Esophagus mucosa (tissue), 1 donor: ENCODE measurements around the gene ZNF627. TPM values are rescaled to one million over a fixed set of nuclear protein-coding genes. Genes with fewer than 3 reads are reported as not detected.
"Not testable (repeated sequence)": the region's sequence is repeated elsewhere in the genome, so short reads cannot be mapped to it uniquely, and the experiment has no call there.

ENCODE experiments used
- ATAC-seq: fragments of 200-7000 bp; cut with Tn5 transposase; one replicate; pipeline ENCODE4 v1.9.1; 2020
- total RNA-seq: library from RNA; stranded (reverse); gene quantifications from one replicate; pipeline ENCODE4 v1.2.4, GENCODE V29; 2023
- donor health status: DM: yes; HTN: yes; CAD: no.

Gene ZNF627
- total RNA-seq, 1 donor from 2014 or later, result 4.1 TPM

GRCh38 chr19:11576227-11576626 lies 21.1 kb upstream of the ZNF627 start:
- ATAC-seq, result no peak

GRCh38 chr19:11577451-11578257 lies 19.6 kb upstream of the ZNF627 start, which contains the start of gene ACP5:
ACP5 (minus strand) TSS chr19:11577645; CDS start chr19:11577317, 328 bp downstream.
- ATAC-seq, result peak; percentile 78

GRCh38 chr19:11578258-11579142 lies 18.8 kb upstream of the ZNF627 start:
- ATAC-seq, result peak; percentile 62

GRCh38 chr19:11580116-11580515 lies 17.2 kb upstream of the ZNF627 start:
- no peak for ATAC-seq

DNA sequence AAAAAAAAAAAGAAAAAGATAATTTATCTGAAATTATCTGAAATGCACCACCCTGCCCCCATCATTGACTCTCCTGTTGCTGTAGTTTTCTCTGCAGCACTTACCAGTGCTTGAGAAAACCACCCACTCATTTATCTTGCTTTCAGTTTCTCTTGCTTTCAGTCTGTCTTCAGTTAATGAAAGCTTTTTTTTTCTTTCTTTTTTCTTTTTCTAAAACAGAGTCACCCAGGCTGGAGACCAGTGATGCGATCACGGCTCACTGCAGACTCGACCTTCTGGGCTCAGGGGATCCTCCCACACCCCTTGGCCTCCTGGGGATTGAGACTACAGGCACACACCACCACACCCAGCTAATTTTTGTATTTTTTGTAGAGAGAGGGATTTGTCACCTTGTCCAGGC lies 15.5 kb upstream of the ZNF627 start:
- peak; percentile 3 for ATAC-seq

DNA sequence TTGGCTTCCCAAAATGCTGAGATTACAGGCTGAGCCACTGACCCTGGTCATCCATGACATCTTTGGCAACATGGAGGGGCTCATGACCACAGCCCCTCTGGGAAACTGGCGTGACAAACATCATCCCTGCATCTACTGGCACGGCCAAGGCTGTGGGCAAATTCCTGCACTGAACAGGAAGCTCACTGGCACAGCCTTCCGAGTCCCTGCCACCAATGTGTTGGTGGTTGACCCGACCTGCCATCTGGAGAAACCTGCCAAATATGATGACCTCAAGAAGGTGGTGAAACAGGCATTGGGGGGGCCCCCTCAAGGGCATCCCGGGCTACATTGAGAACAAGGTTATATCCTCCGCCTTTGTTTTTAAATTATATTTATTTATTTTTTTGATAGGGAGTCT lies 11.0 kb upstream of the ZNF627 start:
- ATAC-seq, result no peak

DNA sequence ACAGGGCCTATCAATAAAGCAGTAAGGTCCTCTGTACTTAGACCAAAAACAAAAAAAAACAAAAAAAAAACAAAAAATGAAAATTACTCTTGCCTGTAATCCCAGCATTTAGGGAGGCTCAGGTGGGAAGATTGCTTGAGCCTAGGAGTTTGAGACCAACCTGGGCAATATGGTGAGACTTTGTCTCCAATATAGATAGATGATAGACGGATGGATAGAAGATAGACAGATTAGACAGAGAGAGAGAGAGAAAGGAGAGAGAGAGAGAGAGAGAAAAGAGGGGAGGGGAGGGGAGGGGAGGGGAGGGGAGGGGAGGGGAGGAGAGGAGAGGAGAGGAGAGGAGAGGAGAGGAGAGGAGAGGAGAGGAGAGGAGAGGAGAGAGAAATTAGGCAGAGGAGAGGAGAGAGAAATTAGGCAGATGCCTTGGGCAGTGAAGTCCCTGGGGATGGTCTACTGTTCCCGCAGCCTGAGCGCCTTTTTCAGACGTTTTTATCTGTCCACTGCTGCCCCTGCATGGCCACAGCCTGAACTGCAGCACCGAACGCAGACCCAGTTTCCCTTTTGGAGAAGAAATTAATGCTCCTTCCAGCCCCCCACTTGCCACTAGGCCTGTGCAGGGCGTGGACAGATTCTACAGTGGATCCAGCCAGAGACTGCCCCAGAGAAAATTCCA lies 9.8 kb upstream of the ZNF627 start:
- ATAC-seq, result peak; percentile 90

- peak; percentile 30 for ATAC-seq
Measured at GRCh38 chr19:11587975-11588631, 9.2 kb upstream of the ZNF627 start.

DNA sequence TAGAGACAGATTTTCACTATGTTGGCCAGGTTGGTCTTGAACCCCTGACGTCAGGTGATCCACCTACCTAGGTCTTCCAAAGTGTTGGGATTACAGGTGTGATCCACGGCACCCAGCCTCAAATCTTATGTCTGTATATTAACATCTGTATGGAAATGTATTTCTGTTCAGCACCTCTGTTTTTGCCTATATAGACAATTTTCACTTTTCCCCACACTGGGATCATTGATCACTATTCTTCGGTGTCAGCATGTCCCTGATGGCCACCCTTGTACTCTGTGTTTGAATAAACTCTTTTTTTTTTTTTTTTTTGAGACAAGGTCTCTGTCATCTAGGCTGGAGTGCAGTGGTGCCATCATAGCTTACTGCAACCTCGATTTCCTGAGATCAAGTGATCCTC lies 3.2 kb upstream of the ZNF627 start:
- no peak for ATAC-seq

GRCh38 chr19:11596156-11596555 lies 1.1 kb upstream of the ZNF627 start:
- ATAC-seq, result no peak

- ATAC-seq, result no peak
Measured at GRCh38 chr19:11598103-11598483, 810 bp downstream of the ZNF627 start.

- ATAC-seq, result no peak
Measured at GRCh38 chr19:11598746-11599145, 1.5 kb downstream of the ZNF627 start.

GRCh38 chr19:11599704-11600103 lies 2.4 kb downstream of the ZNF627 start:
- not testable (repeated sequence) for ATAC-seq

DNA sequence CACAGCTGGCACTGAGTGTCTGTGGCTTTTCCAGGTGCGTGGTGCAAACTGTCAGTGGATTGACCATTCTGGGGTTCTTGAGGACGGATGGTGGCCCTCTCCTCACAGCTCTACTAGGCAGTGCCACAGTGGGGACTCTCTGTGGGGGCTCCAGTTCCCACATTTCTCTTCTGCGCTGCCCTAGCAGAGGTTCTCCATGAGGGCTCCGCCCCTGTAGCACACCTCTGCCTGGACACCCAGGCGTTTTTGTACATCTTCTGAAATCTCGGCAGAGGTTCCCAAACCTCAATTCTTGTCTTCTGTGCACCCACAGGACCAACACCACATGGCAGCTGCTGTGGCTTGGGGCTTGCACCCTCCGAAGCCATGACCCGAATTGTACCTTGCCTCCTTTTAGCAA lies 9.2 kb downstream of the ZNF627 start:
- no peak for ATAC-seq

- no peak for ATAC-seq
Measured at GRCh38 chr19:11611730-11612129, 14.4 kb downstream of the ZNF627 start.

DNA sequence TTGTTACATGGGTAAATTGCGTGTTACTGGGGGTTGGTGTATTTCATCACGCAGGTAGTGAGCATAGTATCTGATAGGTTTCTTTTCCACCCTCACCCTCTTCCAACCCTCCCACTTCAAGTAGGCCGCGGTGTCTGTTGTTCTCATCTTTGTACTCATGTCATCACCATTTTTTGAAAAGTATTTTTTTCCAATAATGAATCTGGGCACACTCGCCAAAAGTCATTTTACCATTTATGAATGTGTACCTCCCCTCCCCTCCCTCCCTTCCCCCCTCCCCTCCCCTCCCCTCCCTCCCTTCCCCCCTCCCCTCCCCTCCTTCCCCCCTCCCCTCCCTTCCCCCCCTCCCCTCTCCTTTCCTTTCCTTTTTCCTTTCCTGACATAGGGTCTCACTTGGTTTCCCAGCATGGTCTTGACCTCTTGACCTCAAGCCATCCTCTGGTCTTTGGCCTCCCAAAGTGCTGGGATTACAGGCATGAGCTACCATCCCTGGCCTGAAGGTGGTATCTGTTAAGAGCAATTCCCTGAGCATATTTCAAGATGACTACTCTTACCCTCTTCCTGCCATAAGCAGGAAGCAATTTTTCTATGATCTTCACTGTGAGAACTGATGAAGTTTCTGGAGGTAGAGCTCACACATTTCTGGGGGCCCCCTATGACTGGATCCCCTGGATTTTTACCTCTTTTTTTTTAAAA lies 15.7 kb downstream of the ZNF627 start:
- no peak for ATAC-seq

DNA sequence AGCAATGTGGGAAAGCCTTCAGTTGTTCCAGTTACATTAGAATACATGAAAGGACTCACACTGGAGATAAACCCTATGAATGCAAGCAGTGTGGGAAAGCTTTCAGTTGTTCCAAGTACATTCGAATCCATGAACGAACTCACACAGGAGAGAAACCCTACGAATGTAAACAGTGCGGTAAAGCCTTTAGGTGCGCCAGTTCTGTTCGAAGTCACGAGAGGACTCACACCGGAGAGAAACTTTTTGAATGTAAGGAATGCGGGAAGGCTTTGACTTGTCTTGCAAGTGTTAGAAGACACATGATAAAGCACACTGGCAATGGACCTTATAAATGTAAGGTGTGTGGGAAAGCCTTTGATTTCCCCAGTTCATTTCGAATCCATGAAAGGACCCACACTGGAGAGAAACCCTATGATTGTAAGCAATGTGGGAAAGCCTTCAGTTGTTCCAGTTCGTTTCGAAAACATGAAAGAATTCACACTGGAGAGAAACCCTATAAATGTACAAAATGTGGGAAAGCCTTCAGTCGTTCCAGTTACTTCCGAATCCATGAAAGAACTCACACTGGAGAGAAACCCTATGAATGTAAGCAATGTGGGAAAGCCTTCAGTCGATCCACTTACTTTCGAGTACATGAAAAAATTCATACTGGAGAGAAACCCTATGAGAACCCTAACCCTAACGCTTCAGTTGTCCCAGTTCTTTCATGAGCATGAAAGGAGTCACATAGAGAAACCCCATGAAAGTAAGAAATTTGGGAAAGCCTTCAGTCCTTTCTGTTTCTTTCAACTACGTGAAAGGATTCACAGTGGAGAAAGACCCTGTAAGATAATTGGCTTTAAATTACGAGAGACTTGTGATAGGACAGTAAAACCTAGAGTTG lies 20.1 kb downstream of the ZNF627 start:
- ATAC-seq, result no peak

GRCh38 chr19:11620553-11620952 lies 23.3 kb downstream of the ZNF627 start:
- no peak for ATAC-seq

DNA sequence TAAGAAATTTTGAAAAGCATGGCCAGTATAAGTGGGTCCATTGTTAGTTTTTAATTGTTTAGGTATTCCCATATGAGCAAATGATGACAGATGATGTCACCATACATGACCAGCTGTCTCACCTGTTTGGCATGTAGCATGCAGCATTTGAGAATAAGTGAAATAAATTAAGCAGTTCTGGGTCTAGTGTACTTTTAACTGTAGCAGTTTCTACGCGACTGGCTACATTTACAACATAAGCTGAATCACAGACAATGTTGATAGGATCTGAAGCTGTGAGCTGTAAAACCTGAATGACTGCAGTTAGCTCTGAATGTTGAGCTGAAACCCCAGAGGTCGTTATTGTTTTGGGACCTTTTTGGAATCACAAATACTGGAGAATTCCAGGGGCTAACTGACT lies 25.1 kb downstream of the ZNF627 start:
- ATAC-seq, result not testable (repeated sequence)

GRCh38 chr19:11624069-11624463 lies 26.8 kb downstream of the ZNF627 start:
- no peak for ATAC-seq

GRCh38 chr19:11626252-11626651 lies 29.0 kb downstream of the ZNF627 start:
- no peak for ATAC-seq
